ENCODE measurements around the gene CMPK2. TPM values are rescaled to one million over a fixed set of nuclear protein-coding genes. Genes with fewer than 3 reads are reported as not detected.

CMPK2 gene
- total and polyA plus RNA-seq, 9 of the 15 experiments (the other 6 are each of a cell fraction or from before 2014, with no cell fraction given) = 2.6 to 10.5 (median 5.0) TPM

DNA sequence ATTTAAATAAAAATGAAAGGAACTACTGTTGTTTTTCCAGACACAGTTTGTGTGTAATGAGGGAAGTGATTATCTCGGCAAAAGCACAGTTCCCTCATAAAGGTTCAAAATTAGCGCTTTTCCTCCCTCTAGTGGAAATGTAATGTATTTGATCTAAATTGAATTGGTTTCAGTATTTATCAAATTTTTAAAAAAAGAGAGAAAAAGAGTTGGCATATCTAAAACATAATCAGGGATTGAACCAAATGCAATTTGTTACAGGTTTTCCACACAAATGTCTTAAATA is 37.5 kb downstream of the CMPK2 start:
- CTCF ChIA-PET (ENCODE audit: low intra/inter-chr PET ratio) = interaction anchor here (0.6 kb wide), 1 partner anchor 268 kb away, joined by 3 read pairs; no protein-coding TSS in a partner anchor
- intact Hi-C loops (cut with micrococcal nuclease) = no loop called here

More for the DNA sequence above, 37.5 kb downstream of the CMPK2 start:
- H3K4me3 ChIP-seq = no peak overlapping the region
- FAIRE-seq = no peak
- WGBS (ENCODE audit: insufficient coverage, low coverage, missing lambda C conversion rate) = 80% methylated on average over 2 of the region's 2 CpGs
- no peaks in the 10 kb centered on the region for H3K36me3 ChIP-seq (ENCODE audit: control insufficient read depth, insufficient read depth, low read length)
- no peaks in the 10 kb centered on the region for H3K79me2 ChIP-seq (ENCODE audit: control insufficient read depth, insufficient read depth, low read length)
- H3K9me1 ChIP-seq (ENCODE audit: control insufficient read depth, insufficient read depth, low read length) = no peaks in the 10 kb centered on the region
- DNase-seq (ENCODE audit: extremely low read depth in 1 of 4, low spot score in 3 of 4) = peak in 1 of 4 experiments; percentile 17
- peak in 1 of 3 experiments; percentile 19; a peak in 1 of 6 replicates for TF ChIP-seq CTCF (IDR thresholded peaks at IDR 0.05 in 2 of 3, conservative IDR thresholded peaks at IDR 0.05 in 1 of 3; ENCODE audit: insufficient read depth in 2 of 3, low read depth in 1 of 3, low read length in 3 of 3)
- no peak for TF ChIP-seq NR2F6 (CRISPR knock-in tag; IDR thresholded peaks at IDR 0.05)
- peak in 1 of 2 experiments; percentile 37; a peak in 2 of 4 replicates for TF ChIP-seq RAD21 (CRISPR knock-in tag; conservative IDR thresholded peaks at IDR 0.05 in 1 of 2, IDR thresholded peaks at IDR 0.05 in 1 of 2)
- peak; percentile 82 for TF ChIP-seq ZBTB33 (CRISPR knock-in tag; IDR thresholded peaks at IDR 0.05)
- no peak for TF ChIP-seq ZNF586 (CRISPR knock-in tag; conservative IDR thresholded peaks at IDR 0.05)
- no peak for TF ChIP-seq ZSCAN32 (CRISPR knock-in tag; IDR thresholded peaks at IDR 0.05)
- TF ChIP-seq RBFOX2 (IDR thresholded peaks at IDR 0.05; ENCODE audit: low read depth, low read length) = no peak
- TF ChIP-seq EP300 (IDR thresholded peaks at IDR 0.05; ENCODE audit: low read length) = no peak
- no peak for TF ChIP-seq ZBTB5 (IDR thresholded peaks at IDR 0.05)
- no peak overlapping the region for H3K27ac ChIP-seq (ENCODE audit: extremely low read depth, low read depth, low read length)
- H3K9ac ChIP-seq (ENCODE audit: insufficient read depth in 1 of 2, low read depth in 2 of 2, low read length in 2 of 2) = no peak overlapping the region
- no peak overlapping the region for H2AFZ ChIP-seq (ENCODE audit: low read depth, low read length)
- H3K9me3 ChIP-seq (replicated peaks; ENCODE audit: control insufficient read depth, insufficient read depth, low read depth, low read length) = no peaks in the 10 kb centered on the region; the same call in 1 of the 2 replicates
- no TSS peak for BruUV-seq (replicated peaks)
- H3K4me2 ChIP-seq (ENCODE audit: insufficient read depth, low read length) = no peak overlapping the region
- POLR2A ChIA-PET = no interaction called here
- in situ Hi-C loops (cut with MboI) = loop anchor here (25.0 kb wide), 1 partner anchor 184 kb away; no protein-coding TSS in a partner anchor
- no peaks in the 10 kb centered on the region for H3K27me3 ChIP-seq (ENCODE audit: control insufficient read depth in 2 of 2, insufficient read depth in 2 of 2, low read length in 2 of 2)
- peaks cover 0 to 3% of the 10 kb centered on the region in 2 experiments; a peak in 1 of 5 replicates for H3K4me1 ChIP-seq (replicated peaks in 1 of 2; ENCODE audit: control insufficient read depth in 2 of 2, insufficient read depth in 2 of 2, low read length in 2 of 2)
- no peaks in the 10 kb centered on the region for H4K20me1 ChIP-seq (replicated peaks; ENCODE audit: control insufficient read depth, insufficient read depth, low read length)
- no peak for ATAC-seq

Measured in K562 (cell line).